Measurements from ENCODE around the gene SPG7. TPM values are rescaled to one million over a fixed set of nuclear protein-coding genes. Genes with fewer than 3 reads are reported as not detected.

The SPG7 gene
- total and polyA plus RNA-seq, 9 of the 15 experiments (the other 6 are each of a cell fraction or from before 2014, with no cell fraction given), result 5.8 to 89.1 (median 49.4) TPM

DNA sequence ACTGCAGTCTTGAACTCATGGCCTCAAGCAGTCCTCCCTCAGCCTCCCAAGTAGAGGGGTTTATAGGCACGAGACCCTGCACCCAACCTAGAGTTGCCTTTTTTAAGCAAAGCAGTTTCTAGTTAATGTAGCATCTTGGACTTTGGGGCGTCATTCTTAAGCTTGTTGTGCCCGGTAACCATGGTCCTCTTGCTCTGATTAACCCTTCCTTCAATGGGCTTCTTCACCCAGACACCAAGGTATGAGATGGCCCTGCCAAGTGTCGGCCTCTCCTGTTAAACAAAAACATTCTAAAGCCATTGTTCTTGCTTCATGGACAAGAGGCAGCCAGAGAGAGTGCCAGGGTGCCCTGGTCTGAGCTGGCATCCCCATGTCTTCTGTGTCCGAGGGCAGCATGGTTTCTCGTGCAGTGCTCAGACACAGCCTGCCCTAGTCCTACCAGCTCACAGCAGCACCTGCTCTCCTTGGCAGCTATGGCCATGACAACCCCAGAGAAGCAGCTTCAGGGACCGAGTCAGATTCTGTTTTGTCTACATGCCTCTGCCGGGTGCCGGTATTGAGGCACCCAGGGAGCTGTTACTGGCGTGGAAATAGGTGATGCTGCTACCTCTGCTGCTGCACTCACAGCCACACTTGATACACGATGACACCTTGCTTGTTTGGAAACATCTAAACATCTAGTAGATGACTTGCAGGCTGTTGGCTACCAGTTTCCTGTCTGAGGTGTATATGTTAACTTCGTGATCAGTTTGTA lies 55.6 kb downstream of the SPG7 start (continued):
- TF ChIP-seq HNRNPUL1 (IDR thresholded peaks at IDR 0.05; ENCODE audit: low read length) (0 out of 2 replicates have a peak, but pooled peaks have one; percentile 9), CGGBP1 (CRISPR knock-in tag; IDR thresholded peaks at IDR 0.05) (no peak), SNRNP70 (optimal IDR thresholded peaks at IDR 0.05; ENCODE audit: low read depth, low read length) (peak; percentile 26)

DNA sequence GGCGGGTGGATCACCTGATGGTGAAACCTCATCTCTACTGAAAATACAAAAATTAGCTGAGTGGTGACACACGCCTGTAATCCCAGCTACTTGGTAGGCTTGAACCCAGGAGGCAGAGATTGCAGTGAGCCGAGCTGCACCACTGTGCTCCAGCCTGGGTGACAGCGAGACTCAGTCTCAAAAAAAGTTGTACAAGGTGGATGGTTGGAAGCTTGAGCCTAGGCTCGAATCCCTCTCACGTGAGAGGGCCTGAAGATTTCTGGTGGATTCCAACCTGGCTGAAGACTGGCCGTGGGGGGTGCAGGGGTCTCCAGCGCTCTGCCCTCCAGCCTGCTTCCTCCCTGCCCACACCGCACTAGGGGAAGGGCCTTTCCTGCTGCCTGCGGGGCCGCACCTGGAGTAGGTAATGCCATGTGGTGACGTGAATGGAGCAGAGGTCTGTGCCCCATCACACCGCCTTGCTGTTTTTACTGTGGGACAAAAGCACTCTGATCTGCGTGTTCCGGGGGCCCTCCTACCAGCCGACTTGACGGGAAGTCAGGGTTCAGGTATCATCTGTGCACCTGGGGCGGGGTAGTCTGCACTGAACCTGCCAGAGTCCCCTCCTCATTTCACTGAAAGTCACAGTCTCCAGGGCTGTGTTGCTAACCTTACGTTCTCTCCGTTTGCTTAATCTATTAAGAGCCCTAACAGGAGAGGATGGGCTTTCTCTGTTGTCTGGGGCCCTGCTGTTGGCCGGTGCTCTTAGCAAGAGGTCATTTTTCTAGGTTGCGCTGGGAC lies 56.5 kb downstream of the SPG7 start:
- H3K4me2 ChIP-seq (ENCODE audit: insufficient read depth, low read length), result peak overlapping the region; percentile 99
- 30% methylated on average over 22 of the region's 22 CpGs for WGBS (ENCODE audit: insufficient coverage, low coverage, missing lambda C conversion rate)
- H2AFZ ChIP-seq (ENCODE audit: low read depth, low read length), result no peak overlapping the region
- H3K4me3 ChIP-seq, result no peak overlapping the region; the same call in 1 of the 2 replicates
- DNase-seq (ENCODE audit: extremely low read depth in 1 of 4, low spot score in 3 of 4) (peak in 1 of 4 experiments; percentile 51), ATAC-seq (peak; percentile 38), FAIRE-seq (peak; percentile 52)
- peaks cover 49% of the 10 kb centered on the region for H3K79me2 ChIP-seq (ENCODE audit: control insufficient read depth, insufficient read depth, low read length)
- BruUV-seq (replicated peaks), result no TSS peak
- CTCF ChIA-PET (ENCODE audit: low intra/inter-chr PET ratio), result interaction anchor here (0.5 kb wide), 1 partner anchor 104 kb away, joined by 3 read pairs; no protein-coding TSS in a partner anchor
- POLR2A ChIA-PET, result interaction anchor here (0.6 to 2.7 kb wide), 14 partner anchors 8 to 1924 kb away, joined by 3 to 15 read pairs (median 4); partner anchors contain the start of genes CDK10, CPNE7 and VPS9D1
- H3K9me3 ChIP-seq (replicated peaks; ENCODE audit: control insufficient read depth, insufficient read depth, low read depth, low read length), result 0 out of 2 replicates have a peak, but pooled peaks cover 2% of the 10 kb centered on the region
- peak overlapping the region; percentile 42; the same call in 2 of the 3 replicates for H3K27ac ChIP-seq (ENCODE audit: extremely low read depth, low read depth, low read length)
- H4K20me1 ChIP-seq (replicated peaks; ENCODE audit: control insufficient read depth, insufficient read depth, low read length), result peaks cover 60% of the 10 kb centered on the region
- intact Hi-C loops (cut with micrococcal nuclease), result loop anchor here (10.0 kb wide), 1 partner anchor 760 kb away; the partner anchor contains the start of gene CDT1
- in situ Hi-C loops (cut with MboI), result no loop called here
- H3K36me3 ChIP-seq (ENCODE audit: control insufficient read depth, insufficient read depth, low read length), result peaks cover 40% of the 10 kb centered on the region
- peaks cover 39 to 62% of the 10 kb centered on the region in 2 experiments for H3K4me1 ChIP-seq (replicated peaks in 1 of 2; ENCODE audit: control insufficient read depth in 2 of 2, insufficient read depth in 2 of 2, low read length in 2 of 2)
- no peaks in the 10 kb centered on the region; a peak in 1 of 5 replicates for H3K27me3 ChIP-seq (ENCODE audit: control insufficient read depth in 2 of 2, insufficient read depth in 2 of 2, low read length in 2 of 2)
- peaks cover 6% of the 10 kb centered on the region for H3K9me1 ChIP-seq (ENCODE audit: control insufficient read depth, insufficient read depth, low read length)
- peak overlapping the region in 1 of 2 experiments; percentile 90; a peak in 3 of 4 replicates for H3K9ac ChIP-seq (ENCODE audit: insufficient read depth in 1 of 2, low read depth in 2 of 2, low read length in 2 of 2)
- TF ChIP-seq BHLHE40 (IDR thresholded peaks at IDR 0.05; ENCODE audit: low read length) (peak; percentile 66), KDM5B (IDR thresholded peaks at IDR 0.05; ENCODE audit: insufficient replicate concordance, low read depth, low read length) (peak; percentile 72), SUPT5H (IDR thresholded peaks at IDR 0.05) (peak; percentile 69), ZFPM2 (CRISPR knock-in tag; IDR thresholded peaks at IDR 0.05) (0 out of 2 replicates have a peak, but pooled peaks have one; percentile 65), POLR2B (IDR thresholded peaks at IDR 0.05; ENCODE audit: low read depth, partially characterized antibody) (peak; percentile 58), ILF3 (IDR thresholded peaks at IDR 0.05; ENCODE audit: borderline replicate concordance) (peak; percentile 10; the same call in 1 of the 2 replicates), POLR2AphosphoS5 (IDR thresholded peaks at IDR 0.05; ENCODE audit: control insufficient read depth, insufficient read depth, low read depth, low read length) (peak; percentile 36), RBM25 (IDR thresholded peaks at IDR 0.05; ENCODE audit: low read depth, low read length, severe bottlenecking) (no peak), POLR2G (IDR thresholded peaks at IDR 0.05; ENCODE audit: low read depth, low read length) (peak; percentile 70; the same call in 1 of the 2 replicates), U2AF1 (optimal IDR thresholded peaks at IDR 0.05; ENCODE audit: low read depth, low read length) (no peak), HNRNPLL (IDR thresholded peaks at IDR 0.05; ENCODE audit: low read depth, low read length, poor library complexity, severe bottlenecking) (peak; percentile 23), PML (IDR thresholded peaks at IDR 0.05; ENCODE audit: low read length) (peak; percentile 37), ZBTB7A (IDR thresholded peaks at IDR 0.05; ENCODE audit: borderline replicate concordance, control insufficient read depth, low read depth, low read length) (peak; percentile 41; the same call in 1 of the 2 replicates), GABPB2 (CRISPR knock-in tag; conservative IDR thresholded peaks at IDR 0.05) (0 out of 2 replicates have a peak, but pooled peaks have one; percentile 16), KAT7 (CRISPR knock-in tag; IDR thresholded peaks at IDR 0.05; ENCODE audit: borderline replicate concordance) (peak; percentile 35; the same call in 1 of the 2 replicates), ZNF253 (CRISPR knock-in tag; conservative IDR thresholded peaks at IDR 0.05) (peak; percentile 86)
